Neural cell (in vitro differentiated cells): ENCODE measurements around the gene RPAP2. TPM values are rescaled to one million over a fixed set of nuclear protein-coding genes. Genes with fewer than 3 reads are reported as not detected.

Source experiments
- H2AFZ ChIP-seq: fragments of 200-600, 300-800 bp; sonication (generic), shearing (Covaris generic); 2 replicates; pipeline ENCODE4 v1.6.0; 2014; ENCODE audit warnings: low read depth, mild to moderate bottlenecking, antibody characterized with exemption, low read length, moderate library complexity
- H3F3A ChIP-seq: fragments of 200-600 bp; shearing (Covaris generic); 2 replicates; pipeline ENCODE4 v1.6.1; 2016; ENCODE audit warnings: mild to moderate bottlenecking, moderate library complexity, mixed read lengths, antibody characterized with exemption, low read length; ENCODE audit not compliant: insufficient read depth, poor library complexity, severe bottlenecking
- H3K27ac ChIP-seq: fragments of 200-600, 300-800 bp; sonication (generic), shearing (Covaris generic); 2 replicates; pipeline ENCODE4 v1.5.1; 2014; ENCODE audit warnings: mild to moderate bottlenecking, low read length, moderate library complexity
- H3K27me3 ChIP-seq: fragments of 300-800, 200-600 bp; sonication (generic), shearing (Covaris generic); 2 replicates; pipeline ENCODE4 v1.6.0; 2014; ENCODE audit warnings: mild to moderate bottlenecking, low read depth, low read length, moderate library complexity; ENCODE audit not compliant: insufficient read depth
- H3K36me3 ChIP-seq: fragments of 300-800, 200-600 bp; sonication (generic), shearing (Covaris generic); 2 replicates; pipeline ENCODE4 v1.5.1; 2014; ENCODE audit warnings: mild to moderate bottlenecking, antibody characterized with exemption, low read length, moderate library complexity; ENCODE audit not compliant: insufficient read depth
- H3K4me2 ChIP-seq: fragments of 300-800, 200-600 bp; sonication (generic), shearing (Covaris generic); 2 replicates; pipeline ENCODE4 v1.6.0; 2014; ENCODE audit warnings: mild to moderate bottlenecking, low read length
- H3K4me3 ChIP-seq: fragments of 300-800, 200-600 bp; sonication (generic), shearing (Covaris generic); 2 replicates; pipeline ENCODE4 v1.5.1; 2014; ENCODE audit warnings: mild to moderate bottlenecking, low read length, moderate library complexity
- H3K79me2 ChIP-seq: fragments of 200-600 bp; shearing (Covaris generic); replicated peaks from 2 replicates; pipeline ENCODE4 v1.6.0; 2014; ENCODE audit warnings: mild to moderate bottlenecking, low read length, moderate library complexity; ENCODE audit not compliant: insufficient read depth
- H3K9ac ChIP-seq: fragments of 300-800, 200-600 bp; sonication (generic), shearing (Covaris generic); 2 replicates; pipeline ENCODE4 v1.6.1; 2016; ENCODE audit warnings: mild to moderate bottlenecking, low read length, mixed read lengths
- H3K9me2 ChIP-seq: fragments of 200-600 bp; shearing (Covaris generic); 2 replicates; pipeline ENCODE4 v1.6.1; 2016; ENCODE audit warnings: mild to moderate bottlenecking, low read length, mixed read lengths; ENCODE audit not compliant: insufficient read depth
- H3K9me3 ChIP-seq: fragments of 200-600, 300-800 bp; sonication (generic), shearing (Covaris generic); 2 replicates; pipeline ENCODE4 v1.6.1; 2016; ENCODE audit warnings: mild to moderate bottlenecking, mixed run types, low read length, moderate library complexity, mixed read lengths
- H4K20me1 ChIP-seq: fragments of 200-600 bp; shearing (Covaris generic); 2 replicates; pipeline ENCODE4 v1.6.1; 2016; ENCODE audit warnings: mild to moderate bottlenecking, mixed run types; ENCODE audit not compliant: insufficient read depth
- EP300 ChIP-seq: fragments of 450-650 bp; conservative IDR thresholded peaks from 2 replicates; pipeline ENCODE4 v1.6.1; 2014; ENCODE audit warnings: antibody characterized with exemption, mild to moderate bottlenecking, moderate library complexity; ENCODE audit not compliant: poor library complexity, severe bottlenecking
- EZH2 ChIP-seq: fragments of 200-600, 300-800 bp; shearing (Covaris generic), sonication (generic); IDR thresholded peaks from 2 replicates; pipeline ENCODE4 v1.6.1; 2014; ENCODE audit warnings: antibody characterized with exemption, low read length, borderline replicate concordance, mild to moderate bottlenecking; ENCODE audit not compliant: insufficient read depth, poor library complexity, severe bottlenecking
- MXI1 ChIP-seq: fragments of 450-650 bp; conservative IDR thresholded peaks from 2 replicates; pipeline ENCODE4 v1.6.1; 2014; ENCODE audit warnings: antibody characterized with exemption, mild to moderate bottlenecking; ENCODE audit not compliant: poor library complexity, severe bottlenecking
- POLR2AphosphoS5 ChIP-seq: IDR thresholded peaks from 2 replicates; pipeline ENCODE4 v1.6.1; 2012
- RAD21 ChIP-seq: fragments of 450-650 bp; conservative IDR thresholded peaks from 2 replicates; pipeline ENCODE4 v1.6.1; 2014; ENCODE audit warnings: antibody characterized with exemption, mild to moderate bottlenecking, moderate library complexity
- SMC3 ChIP-seq: fragments of 450-650 bp; conservative IDR thresholded peaks from 2 replicates; pipeline ENCODE4 v1.6.1; 2014; ENCODE audit warnings: antibody characterized with exemption, mild to moderate bottlenecking, moderate library complexity; ENCODE audit not compliant: poor library complexity
- TAF1 ChIP-seq: IDR thresholded peaks from 2 replicates; pipeline ENCODE4 v1.6.1; 2012; ENCODE audit warnings: low read depth
- polyA plus RNA-seq: library from polyadenylated mRNA; depleted of rRNA; stranded (reverse); fragments of >200 nt; gene quantifications from 2 replicates; pipeline ENCODE4 v1.2.3, GENCODE V29; 2014
- TF ChIP-seq, protein P1 (sequence below): fragments of 450-650 bp; IDR thresholded peaks from 2 replicates; pipeline ENCODE4 v1.5.1; 2014; ENCODE audit warnings: antibody characterized with exemption, mild to moderate bottlenecking, moderate library complexity; ENCODE audit not compliant: poor library complexity, severe bottlenecking
- TF ChIP-seq, protein P2 (sequence below): IDR thresholded peaks from 2 replicates; pipeline ENCODE4 v1.6.1; 2012; ENCODE audit warnings: borderline replicate concordance

RPAP2 gene
- polyA plus RNA-seq, 1 donor from 2014 or later = 9.3 TPM

DNA sequence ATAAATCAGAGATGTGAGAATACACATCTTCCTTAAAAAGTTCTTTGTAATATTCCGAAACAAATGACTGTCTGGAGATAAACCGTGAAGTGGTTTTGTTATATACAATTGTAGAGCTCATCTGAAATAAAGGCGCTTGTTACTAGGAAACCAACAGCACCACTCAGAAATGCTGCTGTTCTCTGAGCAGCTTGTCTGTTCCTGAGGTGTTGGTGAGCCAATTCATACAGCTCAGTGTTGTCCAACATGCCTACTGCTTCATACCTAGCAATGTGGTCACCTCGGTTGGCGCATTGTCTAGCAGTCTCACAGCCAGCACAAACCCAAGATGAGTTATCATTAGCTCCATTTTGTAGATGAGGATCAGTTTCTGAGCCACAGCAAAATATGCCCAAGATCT is 143.5 kb downstream of the RPAP2 start:
- Histone ChIP-seq H3K4me2 (no peak overlapping the region), H3K27ac (no peak overlapping the region), H3K9me2 (no peaks in the 10 kb centered on the region), H3K4me3 (no peak overlapping the region), H3F3A (no peaks in the 10 kb centered on the region), H2AFZ (no peak overlapping the region), H3K9ac (no peak overlapping the region), H3K27me3 (no peaks in the 10 kb centered on the region), H3K36me3 (no peaks in the 10 kb centered on the region), H3K79me2 (no peaks in the 10 kb centered on the region), H4K20me1 (no peaks in the 10 kb centered on the region), H3K9me3 (no peaks in the 10 kb centered on the region)
- TF ChIP-seq RAD21 (no peak), MXI1 (no peak)
- TF ChIP-seq, protein P1, sequence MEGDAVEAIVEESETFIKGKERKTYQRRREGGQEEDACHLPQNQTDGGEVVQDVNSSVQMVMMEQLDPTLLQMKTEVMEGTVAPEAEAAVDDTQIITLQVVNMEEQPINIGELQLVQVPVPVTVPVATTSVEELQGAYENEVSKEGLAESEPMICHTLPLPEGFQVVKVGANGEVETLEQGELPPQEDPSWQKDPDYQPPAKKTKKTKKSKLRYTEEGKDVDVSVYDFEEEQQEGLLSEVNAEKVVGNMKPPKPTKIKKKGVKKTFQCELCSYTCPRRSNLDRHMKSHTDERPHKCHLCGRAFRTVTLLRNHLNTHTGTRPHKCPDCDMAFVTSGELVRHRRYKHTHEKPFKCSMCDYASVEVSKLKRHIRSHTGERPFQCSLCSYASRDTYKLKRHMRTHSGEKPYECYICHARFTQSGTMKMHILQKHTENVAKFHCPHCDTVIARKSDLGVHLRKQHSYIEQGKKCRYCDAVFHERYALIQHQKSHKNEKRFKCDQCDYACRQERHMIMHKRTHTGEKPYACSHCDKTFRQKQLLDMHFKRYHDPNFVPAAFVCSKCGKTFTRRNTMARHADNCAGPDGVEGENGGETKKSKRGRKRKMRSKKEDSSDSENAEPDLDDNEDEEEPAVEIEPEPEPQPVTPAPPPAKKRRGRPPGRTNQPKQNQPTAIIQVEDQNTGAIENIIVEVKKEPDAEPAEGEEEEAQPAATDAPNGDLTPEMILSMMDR = no peak

DNA sequence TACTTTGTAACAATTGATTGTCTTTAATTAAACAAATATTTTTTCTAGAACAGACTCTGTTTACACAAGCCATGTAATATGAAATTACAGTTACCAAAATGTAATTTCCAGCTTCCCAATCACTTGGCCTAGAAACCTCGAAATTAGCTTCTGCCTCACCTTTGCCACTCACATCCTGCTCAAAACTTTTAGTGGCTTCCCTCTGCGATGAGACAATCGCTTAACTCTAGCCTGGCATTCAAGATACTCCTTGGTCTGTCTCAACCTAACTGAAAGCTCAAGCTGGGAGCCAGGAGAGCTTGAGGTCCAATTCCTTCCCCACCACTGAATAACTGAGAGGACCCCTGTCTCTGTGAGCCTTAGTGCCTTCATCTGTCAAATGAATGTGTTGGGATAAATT is 145.0 kb downstream of the RPAP2 start:
- Histone ChIP-seq H3K9ac (no peak overlapping the region), H3K9me3 (no peaks in the 10 kb centered on the region), H3K9me2 (no peaks in the 10 kb centered on the region), H3F3A (no peaks in the 10 kb centered on the region), H3K79me2 (no peaks in the 10 kb centered on the region), H3K27ac (no peak overlapping the region), H4K20me1 (no peaks in the 10 kb centered on the region), H3K27me3 (no peaks in the 10 kb centered on the region), H3K36me3 (no peaks in the 10 kb centered on the region), H2AFZ (no peak overlapping the region), H3K4me2 (no peak overlapping the region), H3K4me3 (no peak overlapping the region)
- TF ChIP-seq EZH2 = no peak
- TF ChIP-seq, protein P2, sequence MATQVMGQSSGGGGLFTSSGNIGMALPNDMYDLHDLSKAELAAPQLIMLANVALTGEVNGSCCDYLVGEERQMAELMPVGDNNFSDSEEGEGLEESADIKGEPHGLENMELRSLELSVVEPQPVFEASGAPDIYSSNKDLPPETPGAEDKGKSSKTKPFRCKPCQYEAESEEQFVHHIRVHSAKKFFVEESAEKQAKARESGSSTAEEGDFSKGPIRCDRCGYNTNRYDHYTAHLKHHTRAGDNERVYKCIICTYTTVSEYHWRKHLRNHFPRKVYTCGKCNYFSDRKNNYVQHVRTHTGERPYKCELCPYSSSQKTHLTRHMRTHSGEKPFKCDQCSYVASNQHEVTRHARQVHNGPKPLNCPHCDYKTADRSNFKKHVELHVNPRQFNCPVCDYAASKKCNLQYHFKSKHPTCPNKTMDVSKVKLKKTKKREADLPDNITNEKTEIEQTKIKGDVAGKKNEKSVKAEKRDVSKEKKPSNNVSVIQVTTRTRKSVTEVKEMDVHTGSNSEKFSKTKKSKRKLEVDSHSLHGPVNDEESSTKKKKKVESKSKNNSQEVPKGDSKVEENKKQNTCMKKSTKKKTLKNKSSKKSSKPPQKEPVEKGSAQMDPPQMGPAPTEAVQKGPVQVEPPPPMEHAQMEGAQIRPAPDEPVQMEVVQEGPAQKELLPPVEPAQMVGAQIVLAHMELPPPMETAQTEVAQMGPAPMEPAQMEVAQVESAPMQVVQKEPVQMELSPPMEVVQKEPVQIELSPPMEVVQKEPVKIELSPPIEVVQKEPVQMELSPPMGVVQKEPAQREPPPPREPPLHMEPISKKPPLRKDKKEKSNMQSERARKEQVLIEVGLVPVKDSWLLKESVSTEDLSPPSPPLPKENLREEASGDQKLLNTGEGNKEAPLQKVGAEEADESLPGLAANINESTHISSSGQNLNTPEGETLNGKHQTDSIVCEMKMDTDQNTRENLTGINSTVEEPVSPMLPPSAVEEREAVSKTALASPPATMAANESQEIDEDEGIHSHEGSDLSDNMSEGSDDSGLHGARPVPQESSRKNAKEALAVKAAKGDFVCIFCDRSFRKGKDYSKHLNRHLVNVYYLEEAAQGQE = no peak
- TF ChIP-seq TAF1 = no peak
- TF ChIP-seq POLR2AphosphoS5 = no peak
- no peak for TF ChIP-seq RAD21
- no peak for TF ChIP-seq SMC3

DNA sequence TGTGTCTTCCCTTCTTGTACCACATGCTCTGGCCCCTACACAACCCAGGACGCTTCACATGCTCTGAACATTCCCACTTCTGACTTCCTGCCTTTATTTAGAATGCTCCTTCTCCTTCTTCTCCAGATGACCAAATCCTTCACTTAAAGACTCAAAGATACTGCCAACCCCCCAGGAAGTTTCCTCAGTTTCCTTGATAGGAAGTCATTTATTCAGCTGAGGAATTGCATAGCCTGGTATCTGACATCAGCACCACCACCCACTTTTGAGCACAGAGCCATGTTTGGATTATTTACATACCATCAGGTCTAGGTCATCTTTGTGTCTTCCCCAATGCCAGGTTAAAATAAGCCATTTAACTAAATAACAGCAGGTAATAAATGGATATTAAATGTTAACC is 145.5 kb downstream of the RPAP2 start:
- Histone ChIP-seq H3F3A (no peaks in the 10 kb centered on the region), H3K4me2 (no peak overlapping the region), H3K27ac (no peak overlapping the region), H3K9me2 (no peaks in the 10 kb centered on the region), H3K4me3 (no peak overlapping the region), H3K9me3 (no peaks in the 10 kb centered on the region), H3K9ac (no peak overlapping the region), H4K20me1 (no peaks in the 10 kb centered on the region), H3K79me2 (no peaks in the 10 kb centered on the region), H3K27me3 (no peaks in the 10 kb centered on the region), H3K36me3 (no peaks in the 10 kb centered on the region), H2AFZ (no peak overlapping the region)
- TF ChIP-seq, protein P1 = no peak
- no peak for TF ChIP-seq MXI1
- TF ChIP-seq EZH2 = no peak
- no peak for TF ChIP-seq EP300
- no peak for TF ChIP-seq TAF1
- no peak for TF ChIP-seq SMC3
- TF ChIP-seq, protein P2 = no peak
- no peak for TF ChIP-seq RAD21
- TF ChIP-seq POLR2AphosphoS5 = no peak
